Sigmoid colon (tissue), 3 donors: ENCODE data around the gene CPXM1.

Experiments used
- POLR2A ChIP-seq, 2 donors: fragments of 450-650 bp; IDR thresholded peaks; one replicate each; pipeline ENCODE4 v1.6.1; 2016; ENCODE audit warnings: antibody characterized with exemption in 2 of 2, mild to moderate bottlenecking in 2 of 2, moderate library complexity in 2 of 2
- TF ChIP-seq, protein P1 (sequence below), 4 experiments: fragments of 450-650 bp in 3 of 4; fragments of 200-600 bp in 1 of 4; IDR thresholded peaks; one replicate each; pipeline ENCODE4 v1.5.1; 2016 to 2019; ENCODE audit warnings: antibody characterized with exemption in 4 of 4, mild to moderate bottlenecking in 3 of 4, moderate library complexity in 2 of 4

DNA sequence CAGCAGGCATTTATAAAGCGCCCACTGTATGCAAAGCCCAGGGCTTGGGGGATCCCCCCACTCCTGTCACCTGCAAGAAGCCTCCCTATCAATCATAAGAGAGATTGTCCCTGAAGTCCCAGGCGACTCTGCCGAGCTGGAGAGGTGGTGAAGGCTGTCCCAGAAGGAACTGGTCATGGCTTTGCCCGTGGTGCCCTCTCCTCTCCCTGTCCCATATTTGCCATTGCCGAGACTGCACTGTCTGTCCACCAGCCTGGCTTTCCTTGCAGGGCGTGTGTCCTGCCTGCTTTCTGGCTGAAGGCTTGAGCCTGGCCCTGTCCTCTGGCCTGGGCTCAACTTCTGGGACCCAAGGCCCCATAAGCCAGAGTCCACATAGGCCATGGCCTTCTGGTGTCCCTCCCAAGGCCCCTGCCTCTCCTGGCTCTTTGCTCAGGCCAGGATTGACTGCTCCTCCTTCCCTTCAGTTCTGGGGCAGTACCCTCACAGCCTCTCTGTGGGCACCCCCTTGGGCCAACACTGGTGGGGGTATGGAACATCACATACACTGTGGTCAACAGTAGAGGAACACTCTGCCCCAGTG lies 46.9 kb downstream of the CPXM1 start:
- no peak for TF ChIP-seq POLR2A (IDR thresholded peaks at IDR 0.05)
- TF ChIP-seq, protein P1, sequence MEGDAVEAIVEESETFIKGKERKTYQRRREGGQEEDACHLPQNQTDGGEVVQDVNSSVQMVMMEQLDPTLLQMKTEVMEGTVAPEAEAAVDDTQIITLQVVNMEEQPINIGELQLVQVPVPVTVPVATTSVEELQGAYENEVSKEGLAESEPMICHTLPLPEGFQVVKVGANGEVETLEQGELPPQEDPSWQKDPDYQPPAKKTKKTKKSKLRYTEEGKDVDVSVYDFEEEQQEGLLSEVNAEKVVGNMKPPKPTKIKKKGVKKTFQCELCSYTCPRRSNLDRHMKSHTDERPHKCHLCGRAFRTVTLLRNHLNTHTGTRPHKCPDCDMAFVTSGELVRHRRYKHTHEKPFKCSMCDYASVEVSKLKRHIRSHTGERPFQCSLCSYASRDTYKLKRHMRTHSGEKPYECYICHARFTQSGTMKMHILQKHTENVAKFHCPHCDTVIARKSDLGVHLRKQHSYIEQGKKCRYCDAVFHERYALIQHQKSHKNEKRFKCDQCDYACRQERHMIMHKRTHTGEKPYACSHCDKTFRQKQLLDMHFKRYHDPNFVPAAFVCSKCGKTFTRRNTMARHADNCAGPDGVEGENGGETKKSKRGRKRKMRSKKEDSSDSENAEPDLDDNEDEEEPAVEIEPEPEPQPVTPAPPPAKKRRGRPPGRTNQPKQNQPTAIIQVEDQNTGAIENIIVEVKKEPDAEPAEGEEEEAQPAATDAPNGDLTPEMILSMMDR (IDR thresholded peaks at IDR 0.05) = no peak
